ENCODE data around the gene CDKAL1. TPM values are rescaled to one million over a fixed set of nuclear protein-coding genes. Genes with fewer than 3 reads are reported as not detected.

CDKAL1 gene
- total and polyA plus RNA-seq, 2 of the 8 experiments (the other 6 are each of a cell fraction or from before 2014, with no cell fraction given) = 8.4 to 24.6 TPM

- TF ChIP-seq HDAC6 (IDR thresholded peaks at IDR 0.05; ENCODE audit: low read depth, low read length) = no peak
- no peak for TF ChIP-seq KDM4A (IDR thresholded peaks at IDR 0.05; ENCODE audit: low read depth, low read length, severe bottlenecking)
- TF ChIP-seq CTBP2 (IDR thresholded peaks at IDR 0.05; ENCODE audit: borderline replicate concordance, insufficient read depth, insufficient read length, low read length) = no peak
- no peak for TF ChIP-seq KDM5A (IDR thresholded peaks at IDR 0.05; ENCODE audit: low read length)
- no peak for TF ChIP-seq SP1 (IDR thresholded peaks at IDR 0.05; ENCODE audit: low read depth, low read length)
- TF ChIP-seq MAX (IDR thresholded peaks at IDR 0.05) = no peak
- no peak for TF ChIP-seq ASH2L (IDR thresholded peaks at IDR 0.05; ENCODE audit: low read length)
- no peak for TF ChIP-seq BRCA1 (IDR thresholded peaks at IDR 0.05; ENCODE audit: low read depth, low read length)
- TF ChIP-seq NRF1 (IDR thresholded peaks at IDR 0.05; ENCODE audit: low read depth, low read length) = no peak
- TF ChIP-seq, protein P1, sequence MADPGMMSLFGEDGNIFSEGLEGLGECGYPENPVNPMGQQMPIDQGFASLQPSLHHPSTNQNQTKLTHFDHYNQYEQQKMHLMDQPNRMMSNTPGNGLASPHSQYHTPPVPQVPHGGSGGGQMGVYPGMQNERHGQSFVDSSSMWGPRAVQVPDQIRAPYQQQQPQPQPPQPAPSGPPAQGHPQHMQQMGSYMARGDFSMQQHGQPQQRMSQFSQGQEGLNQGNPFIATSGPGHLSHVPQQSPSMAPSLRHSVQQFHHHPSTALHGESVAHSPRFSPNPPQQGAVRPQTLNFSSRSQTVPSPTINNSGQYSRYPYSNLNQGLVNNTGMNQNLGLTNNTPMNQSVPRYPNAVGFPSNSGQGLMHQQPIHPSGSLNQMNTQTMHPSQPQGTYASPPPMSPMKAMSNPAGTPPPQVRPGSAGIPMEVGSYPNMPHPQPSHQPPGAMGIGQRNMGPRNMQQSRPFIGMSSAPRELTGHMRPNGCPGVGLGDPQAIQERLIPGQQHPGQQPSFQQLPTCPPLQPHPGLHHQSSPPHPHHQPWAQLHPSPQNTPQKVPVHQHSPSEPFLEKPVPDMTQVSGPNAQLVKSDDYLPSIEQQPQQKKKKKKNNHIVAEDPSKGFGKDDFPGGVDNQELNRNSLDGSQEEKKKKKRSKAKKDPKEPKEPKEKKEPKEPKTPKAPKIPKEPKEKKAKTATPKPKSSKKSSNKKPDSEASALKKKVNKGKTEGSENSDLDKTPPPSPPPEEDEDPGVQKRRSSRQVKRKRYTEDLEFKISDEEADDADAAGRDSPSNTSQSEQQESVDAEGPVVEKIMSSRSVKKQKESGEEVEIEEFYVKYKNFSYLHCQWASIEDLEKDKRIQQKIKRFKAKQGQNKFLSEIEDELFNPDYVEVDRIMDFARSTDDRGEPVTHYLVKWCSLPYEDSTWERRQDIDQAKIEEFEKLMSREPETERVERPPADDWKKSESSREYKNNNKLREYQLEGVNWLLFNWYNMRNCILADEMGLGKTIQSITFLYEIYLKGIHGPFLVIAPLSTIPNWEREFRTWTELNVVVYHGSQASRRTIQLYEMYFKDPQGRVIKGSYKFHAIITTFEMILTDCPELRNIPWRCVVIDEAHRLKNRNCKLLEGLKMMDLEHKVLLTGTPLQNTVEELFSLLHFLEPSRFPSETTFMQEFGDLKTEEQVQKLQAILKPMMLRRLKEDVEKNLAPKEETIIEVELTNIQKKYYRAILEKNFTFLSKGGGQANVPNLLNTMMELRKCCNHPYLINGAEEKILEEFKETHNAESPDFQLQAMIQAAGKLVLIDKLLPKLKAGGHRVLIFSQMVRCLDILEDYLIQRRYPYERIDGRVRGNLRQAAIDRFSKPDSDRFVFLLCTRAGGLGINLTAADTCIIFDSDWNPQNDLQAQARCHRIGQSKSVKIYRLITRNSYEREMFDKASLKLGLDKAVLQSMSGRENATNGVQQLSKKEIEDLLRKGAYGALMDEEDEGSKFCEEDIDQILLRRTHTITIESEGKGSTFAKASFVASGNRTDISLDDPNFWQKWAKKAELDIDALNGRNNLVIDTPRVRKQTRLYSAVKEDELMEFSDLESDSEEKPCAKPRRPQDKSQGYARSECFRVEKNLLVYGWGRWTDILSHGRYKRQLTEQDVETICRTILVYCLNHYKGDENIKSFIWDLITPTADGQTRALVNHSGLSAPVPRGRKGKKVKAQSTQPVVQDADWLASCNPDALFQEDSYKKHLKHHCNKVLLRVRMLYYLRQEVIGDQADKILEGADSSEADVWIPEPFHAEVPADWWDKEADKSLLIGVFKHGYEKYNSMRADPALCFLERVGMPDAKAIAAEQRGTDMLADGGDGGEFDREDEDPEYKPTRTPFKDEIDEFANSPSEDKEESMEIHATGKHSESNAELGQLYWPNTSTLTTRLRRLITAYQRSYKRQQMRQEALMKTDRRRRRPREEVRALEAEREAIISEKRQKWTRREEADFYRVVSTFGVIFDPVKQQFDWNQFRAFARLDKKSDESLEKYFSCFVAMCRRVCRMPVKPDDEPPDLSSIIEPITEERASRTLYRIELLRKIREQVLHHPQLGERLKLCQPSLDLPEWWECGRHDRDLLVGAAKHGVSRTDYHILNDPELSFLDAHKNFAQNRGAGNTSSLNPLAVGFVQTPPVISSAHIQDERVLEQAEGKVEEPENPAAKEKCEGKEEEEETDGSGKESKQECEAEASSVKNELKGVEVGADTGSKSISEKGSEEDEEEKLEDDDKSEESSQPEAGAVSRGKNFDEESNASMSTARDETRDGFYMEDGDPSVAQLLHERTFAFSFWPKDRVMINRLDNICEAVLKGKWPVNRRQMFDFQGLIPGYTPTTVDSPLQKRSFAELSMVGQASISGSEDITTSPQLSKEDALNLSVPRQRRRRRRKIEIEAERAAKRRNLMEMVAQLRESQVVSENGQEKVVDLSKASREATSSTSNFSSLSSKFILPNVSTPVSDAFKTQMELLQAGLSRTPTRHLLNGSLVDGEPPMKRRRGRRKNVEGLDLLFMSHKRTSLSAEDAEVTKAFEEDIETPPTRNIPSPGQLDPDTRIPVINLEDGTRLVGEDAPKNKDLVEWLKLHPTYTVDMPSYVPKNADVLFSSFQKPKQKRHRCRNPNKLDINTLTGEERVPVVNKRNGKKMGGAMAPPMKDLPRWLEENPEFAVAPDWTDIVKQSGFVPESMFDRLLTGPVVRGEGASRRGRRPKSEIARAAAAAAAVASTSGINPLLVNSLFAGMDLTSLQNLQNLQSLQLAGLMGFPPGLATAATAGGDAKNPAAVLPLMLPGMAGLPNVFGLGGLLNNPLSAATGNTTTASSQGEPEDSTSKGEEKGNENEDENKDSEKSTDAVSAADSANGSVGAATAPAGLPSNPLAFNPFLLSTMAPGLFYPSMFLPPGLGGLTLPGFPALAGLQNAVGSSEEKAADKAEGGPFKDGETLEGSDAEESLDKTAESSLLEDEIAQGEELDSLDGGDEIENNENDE (IDR thresholded peaks at IDR 0.05; ENCODE audit: insufficient replicate concordance, low read length) = no peak
These were observed 366.3 kb downstream of the CDKAL1 start (continued) for GRCh38 chr6:20900389-20901160.

Data from H1 (cell line).